Peyer's patch (tissue), 4 donors: ENCODE measurements around the gene TUBB4A.

Experiments
- CTCF ChIP-seq, 6 experiments: fragments of 450-650 bp in 4 of 6; fragments of 200-600 bp in 2 of 6; sonication (generic) in 1 of 6; IDR thresholded peaks; one replicate each; pipeline ENCODE4 v1.5.1; 2017 to 2019; ENCODE audit warnings: antibody characterized with exemption in 6 of 6, mild to moderate bottlenecking in 3 of 6, moderate library complexity in 1 of 6
- POLR2A ChIP-seq, 2 donors: fragments of 450-650 bp; IDR thresholded peaks; one replicate each; pipeline ENCODE4 v1.5.1; 2017; ENCODE audit warnings: antibody characterized with exemption in 2 of 2, mild to moderate bottlenecking in 2 of 2, moderate library complexity in 2 of 2

GRCh38 chr19:6524311-6524710, 22.2 kb upstream of the TUBB4A start:
- no peak for TF ChIP-seq POLR2A (IDR thresholded peaks at IDR 0.05)
- no peak for TF ChIP-seq CTCF (IDR thresholded peaks at IDR 0.05)
